Transverse colon (tissue), 4 donors: ENCODE measurements around the gene CERK. TPM values are rescaled to one million over a fixed set of nuclear protein-coding genes. Genes with fewer than 3 reads are reported as not detected.

Source experiments
- DNase-seq: peaks from one replicate; pipeline ENCODE4 v3.0.0-alpha.2; 2019
- H3K27ac ChIP-seq, 4 donors: fragments of 200-600 bp; sonication (generic); 2 replicates each; pipeline ENCODE4 v1.5.1; 2016 to 2018; ENCODE audit warnings: inconsistent platforms in 4 of 4
- H3K27me3 ChIP-seq: fragments of 200-600 bp; sonication (generic); 2 replicates; pipeline ENCODE4 v1.5.1; 2017; ENCODE audit warnings: inconsistent platforms
- H3K36me3 ChIP-seq, 4 donors: fragments of 200-600 bp; sonication (generic); 2 replicates each; pipeline ENCODE4 v1.5.1; 2017 to 2019; ENCODE audit warnings: inconsistent platforms in 4 of 4
- H3K4me1 ChIP-seq, 4 donors: fragments of 200-600 bp; sonication (generic); 2 replicates each; pipeline ENCODE4 v1.5.1; 2017 to 2020; ENCODE audit warnings: inconsistent platforms in 4 of 4
- H3K4me3 ChIP-seq, 4 donors: fragments of 200-600 bp; sonication (generic); 1 replicate in 1 of 4; 2 replicates in 3 of 4; pipeline versions ENCODE4 v1.5.1 to v1.6.1; 2017 to 2019; ENCODE audit warnings: inconsistent platforms in 4 of 4
- H3K9me3 ChIP-seq, 2 donors: fragments of 200-600 bp; sonication (generic); 2 replicates each; pipeline ENCODE4 v1.5.1; 2017 to 2019; ENCODE audit warnings: inconsistent platforms in 2 of 2
- CTCF ChIP-seq, 5 experiments: fragments of 200-600 bp in 3 of 5; fragments of 450-650 bp in 2 of 5; sonication (generic) in 3 of 5; IDR thresholded peaks; 1 replicate in 2 of 5; 2 replicates in 3 of 5; pipeline ENCODE4 v1.5.1; 2016 to 2017; ENCODE audit warnings: antibody characterized with exemption in 5 of 5, inconsistent platforms in 3 of 5, mild to moderate bottlenecking in 2 of 5, moderate library complexity in 1 of 5
- EP300 ChIP-seq: sonication (generic); formaldehyde crosslinking; IDR thresholded peaks from one replicate; pipeline ENCODE4 v1.6.1; 2017; ENCODE audit warnings: antibody characterized with exemption, low read depth
- POLR2A ChIP-seq: fragments of 450-650 bp; IDR thresholded peaks from one replicate; pipeline ENCODE4 v1.6.1; 2016; ENCODE audit warnings: antibody characterized with exemption, mild to moderate bottlenecking, moderate library complexity
- POLR2AphosphoS5 ChIP-seq, 3 donors: sonication (generic); formaldehyde crosslinking; IDR thresholded peaks; one replicate each; pipeline ENCODE4 v1.6.1; 2016; ENCODE audit warnings: antibody characterized with exemption in 3 of 3
- WGBS, 2 donors: methylation state at CpG; one replicate each; pipeline ENCODE4 v1.1.5; 2018; ENCODE audit warnings: low coverage in 1 of 2; 5-methylcytosine and 5-hydroxymethylcytosine counted together
- in situ Hi-C, 4 donors: fragments of 200-750 bp; cut with MboI; loops; one replicate each; pipeline versions ENCODE4 v1.15.0 to v1.15.1; 2017; ENCODE audit warnings: low sequenced_read_pairs in 3 of 4, low pct_ligation_motif_present in 1 of 4, low pct_unique_long_range_greater_than_20kb in 1 of 4
- intact Hi-C: fragments of 100-400 bp; cut with DNase I; formaldehyde crosslinking; loops from one replicate; pipeline ENCODE4 v1.15.1; 2023; ENCODE audit warnings: low total_unique reads
- total RNA-seq, 4 donors: library from RNA; depleted of rRNA; stranded (reverse); fragments of >200 nt; gene quantifications; one replicate each; pipeline ENCODE4 v1.1.0, GENCODE V29; 2016

Gene CERK
- total RNA-seq, 4 donors from 2014 or later, result 13.7 to 72.2 (median 63.5) TPM

GRCh38 chr22:46738647-46739093 lies 618 bp upstream of the CERK start:
- intact Hi-C loops (no loop called here), in situ Hi-C loops (loop anchor here in 1 of 4 donors (25.0 kb wide), 1 partner anchor 176 kb away; no protein-coding TSS in a partner anchor)
- TF ChIP-seq EP300, result no peak
- Histone ChIP-seq H3K36me3 (no peaks in the 10 kb centered on the region), H3K4me3 (peak overlapping the region; percentile 76 to 88 (median 84)), H3K9me3 (no peaks in the 10 kb centered on the region), H3K27me3 (no peaks in the 10 kb centered on the region), H3K4me1 (peaks cover 32 to 88% (median 62%) of the 10 kb centered on the region in 4 donors), H3K27ac (peak overlapping the region; percentile 92 to 95 (median 94))
- DNase-seq, result no peak
- WGBS, 2 donors, result 12% methylated on average over 12 of the region's 20 CpGs; no CpG with 5 or more reads in 1 of the 2 donors

GRCh38 chr22:46737105-46737975 lies 712 bp downstream of the CERK start:
- TF ChIP-seq CTCF (IDR thresholded peaks at IDR 0.05) (no peak), POLR2AphosphoS5 (IDR thresholded peaks at IDR 0.05) (no peak), EP300 (no peak), POLR2A (no peak)
- WGBS, 2 donors, result 9 to 13% methylated on average over 3 to 33 of the region's 53 CpGs
- intact Hi-C loops, result no loop called here

GRCh38 chr22:46736705-46737104 lies 1.3 kb downstream of the CERK start:
- no peaks in the 10 kb centered on the region for H3K9me3 ChIP-seq
- peak overlapping the region; percentile 92 to 95 (median 94) for H3K27ac ChIP-seq
- peak; percentile 47 for DNase-seq
- intact Hi-C loops, result no loop called here
- WGBS, 2 donors, result 42 to 60% methylated on average over 1 to 8 of the region's 8 CpGs
- in situ Hi-C loops, result loop anchor here in 1 of 4 donors (25.0 kb wide), 1 partner anchor 174 kb away; no protein-coding TSS in a partner anchor
- TF ChIP-seq CTCF (IDR thresholded peaks at IDR 0.05) (no peak), EP300 (no peak), POLR2AphosphoS5 (IDR thresholded peaks at IDR 0.05) (no peak), POLR2A (no peak)
- peak overlapping the region in 3 of 4 donors; percentile 80 to 88 (median 87) for H3K4me3 ChIP-seq
- no peaks in the 10 kb centered on the region for H3K27me3 ChIP-seq
- H3K4me1 ChIP-seq, result peaks cover 37 to 87% (median 66%) of the 10 kb centered on the region in 4 donors
- H3K36me3 ChIP-seq, result no peaks in the 10 kb centered on the region

More at GRCh38 chr22:46737105-46737975, 712 bp downstream of the CERK start:
- in situ Hi-C loops, result loop anchor here in 1 of 4 donors (25.0 kb wide), 1 partner anchor 175 kb away; no protein-coding TSS in a partner anchor
- Histone ChIP-seq H3K4me3 (peak overlapping the region; percentile 68 to 88 (median 84)), H3K27me3 (no peaks in the 10 kb centered on the region), H3K27ac (peak overlapping the region; percentile 92 to 95 (median 94)), H3K36me3 (no peaks in the 10 kb centered on the region), H3K4me1 (peaks cover 37 to 87% (median 63%) of the 10 kb centered on the region in 4 donors), H3K9me3 (no peaks in the 10 kb centered on the region)
- peak; percentile 59 for DNase-seq

GRCh38 chr22:46735747-46736608 lies 2.1 kb downstream of the CERK start:
- TF ChIP-seq CTCF (IDR thresholded peaks at IDR 0.05) (no peak), POLR2A (no peak), EP300 (no peak), POLR2AphosphoS5 (IDR thresholded peaks at IDR 0.05) (no peak)
- Histone ChIP-seq H3K36me3 (no peaks in the 10 kb centered on the region), H3K9me3 (no peaks in the 10 kb centered on the region), H3K4me3 (peak overlapping the region in 1 of 4 donors; percentile 88), H3K4me1 (peaks cover 41 to 87% (median 70%) of the 10 kb centered on the region in 4 donors), H3K27me3 (no peaks in the 10 kb centered on the region), H3K27ac (peak overlapping the region; percentile 92 to 95 (median 94))
- in situ Hi-C loops (loop anchor here in 1 of 4 donors (25.0 kb wide), 1 partner anchor 174 kb away; no protein-coding TSS in a partner anchor), intact Hi-C loops (no loop called here)
- 68% methylated on average over 12 of the region's 13 CpGs; no CpG with 5 or more reads in 1 of the 2 donors for WGBS, 2 donors
- no peak for DNase-seq
